Lower leg skin (tissue), 4 donors: ENCODE data around the gene AGR3. TPM values are rescaled to one million over a fixed set of nuclear protein-coding genes. Genes with fewer than 3 reads are reported as not detected.

Experiments used
- DNase-seq, 2 donors: peaks; one replicate each; pipeline ENCODE4 v3.0.0-alpha.2; 2019; ENCODE audit warnings: low spot score in 2 of 2
- H3K4me3 ChIP-seq: fragments of 200-600 bp; sonication (generic); 2 replicates; pipeline ENCODE4 v1.5.1; 2017; ENCODE audit warnings: mild to moderate bottlenecking, low read depth; ENCODE audit not compliant: poor library complexity, severe bottlenecking
- CTCF ChIP-seq, 3 donors: fragments of 450-650 bp; IDR thresholded peaks; one replicate each; pipeline ENCODE4 v1.5.1; 2016; ENCODE audit warnings: antibody characterized with exemption in 3 of 3, mild to moderate bottlenecking in 3 of 3, moderate library complexity in 2 of 3
- POLR2A ChIP-seq, 2 donors: fragments of 450-650 bp; IDR thresholded peaks; one replicate each; pipeline ENCODE4 v1.6.1; 2016 to 2017; ENCODE audit warnings: antibody characterized with exemption in 2 of 2, mild to moderate bottlenecking in 1 of 2, moderate library complexity in 1 of 2
- WGBS, 2 donors: methylation state at CpG; one replicate each; pipeline ENCODE4 v1.1.5; 2018; 5-methylcytosine and 5-hydroxymethylcytosine counted together
- intact Hi-C: fragments of 100-400 bp; cut with DNase I; formaldehyde crosslinking; loops from one replicate; pipeline ENCODE4 v1.15.0; 2023; ENCODE audit warnings: low total_unique reads
- total RNA-seq, 4 donors: library from RNA; depleted of rRNA; stranded (reverse); fragments of >200 nt; gene quantifications; one replicate each; pipeline ENCODE4 v1.1.0, GENCODE V29; 2016

Gene AGR3
- total RNA-seq, 4 donors from 2014 or later: 2.0 to 2.2 TPM; not detected in 2

GRCh38 chr7:16923019-16923418 lies 41.2 kb upstream of the AGR3 start:
- H3K4me3 ChIP-seq: no peak overlapping the region
- no peak for DNase-seq
- intact Hi-C loops: no loop called here
- TF ChIP-seq POLR2A (IDR thresholded peaks at IDR 0.05) (no peak), CTCF (IDR thresholded peaks at IDR 0.05) (no peak)
- WGBS, 2 donors: 71 to 74% methylated on average over 2 of the region's 2 CpGs

- H3K4me3 ChIP-seq: no peak overlapping the region
- WGBS, 2 donors: 48 to 53% methylated on average over 3 of the region's 3 CpGs
- no peak for DNase-seq
- intact Hi-C loops: no loop called here
- TF ChIP-seq POLR2A (IDR thresholded peaks at IDR 0.05) (no peak), CTCF (IDR thresholded peaks at IDR 0.05) (no peak)
Measured at GRCh38 chr7:16921644-16922257, 40.0 kb upstream of the AGR3 start.

DNA sequence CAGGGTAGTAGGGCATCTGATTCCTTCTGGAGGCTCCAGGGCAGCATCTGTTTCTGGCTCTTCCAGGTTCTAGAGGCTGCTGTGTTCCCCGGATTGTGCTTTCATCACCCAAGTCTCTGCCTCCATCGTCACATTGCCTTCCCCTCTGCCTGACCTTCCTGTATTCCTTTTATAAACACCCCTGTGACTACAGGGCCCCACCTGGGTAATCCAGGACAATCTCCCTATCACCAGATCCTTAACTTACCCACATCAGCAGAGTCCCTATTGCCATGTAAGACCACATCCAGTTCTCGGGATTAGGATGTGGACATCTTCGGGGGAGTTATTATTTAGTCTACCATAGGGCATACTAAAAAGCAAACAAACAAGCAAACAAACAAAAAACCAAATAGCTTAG lies 39.4 kb upstream of the AGR3 start:
- 77 to 80% methylated on average over 4 of the region's 4 CpGs for WGBS, 2 donors

GRCh38 chr7:16919440-16919839 lies 37.7 kb upstream of the AGR3 start:
- DNase-seq: no peak
- TF ChIP-seq POLR2A (IDR thresholded peaks at IDR 0.05) (no peak), CTCF (IDR thresholded peaks at IDR 0.05) (no peak)
- H3K4me3 ChIP-seq: no peak overlapping the region
- intact Hi-C loops: loop anchor here (5.0 to 10.0 kb wide), 2 partner anchors 117 to 225 kb away; partner anchors contain the start of gene AGR2

More for the DNA sequence above, 39.4 kb upstream of the AGR3 start:
- no peak for TF ChIP-seq CTCF (IDR thresholded peaks at IDR 0.05)
- TF ChIP-seq POLR2A (IDR thresholded peaks at IDR 0.05): no peak
- H3K4me3 ChIP-seq: no peak overlapping the region
- DNase-seq: no peak
- intact Hi-C loops: no loop called here

DNA sequence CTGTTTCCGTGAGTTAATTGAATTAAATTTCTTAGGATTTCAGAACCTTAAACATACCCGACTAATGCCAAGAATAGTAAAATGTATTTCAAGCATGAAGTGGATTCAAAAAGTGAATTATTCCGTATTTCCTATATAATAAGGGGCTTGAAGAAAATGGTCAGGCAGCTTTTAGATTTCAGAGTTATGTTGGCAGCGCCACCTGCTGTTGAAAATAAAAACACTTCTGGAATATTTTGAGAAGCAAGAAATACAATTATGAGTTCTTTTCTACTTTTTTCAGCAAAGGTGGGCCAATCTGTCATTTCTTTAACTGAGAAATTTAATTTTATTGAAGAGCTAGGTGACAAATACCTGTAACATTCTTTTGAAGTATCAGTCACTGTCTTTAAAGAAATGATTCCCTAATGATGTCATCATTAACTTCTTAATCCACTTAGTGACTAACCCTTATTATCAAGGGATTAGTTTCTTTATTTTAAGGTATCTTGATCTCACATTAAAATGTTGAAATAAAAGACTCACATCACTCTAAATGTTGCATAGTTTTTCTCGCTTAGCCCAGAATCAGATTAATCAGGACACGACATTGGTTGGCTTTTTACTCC lies 36.6 kb upstream of the AGR3 start:
- no peak for DNase-seq

More for the DNA sequence above, 36.6 kb upstream of the AGR3 start:
- WGBS, 2 donors: 43 to 47% methylated on average over 6 of the region's 6 CpGs
- intact Hi-C loops: loop anchor here (5.0 to 10.0 kb wide), 2 partner anchors 116 to 224 kb away; partner anchors contain the start of gene AGR2
- TF ChIP-seq CTCF (IDR thresholded peaks at IDR 0.05) (no peak), POLR2A (IDR thresholded peaks at IDR 0.05) (no peak)
- no peak overlapping the region for H3K4me3 ChIP-seq
